GM12891 (cell line): ENCODE data around the gene FOXO3.

Experiments used
- POLR2A ChIP-seq: IDR thresholded peaks from 2 replicates; pipeline ENCODE4 v1.6.1; 2011; ENCODE audit warnings: low read depth, low read length, control low read depth
- POLR2AphosphoS5 ChIP-seq: IDR thresholded peaks from 2 replicates; pipeline ENCODE4 v1.6.1; 2011; ENCODE audit warnings: low read depth, low read length, control low read depth
- POU2F2 ChIP-seq: IDR thresholded peaks from 2 replicates; pipeline ENCODE4 v1.6.1; 2011; ENCODE audit warnings: low read depth, mild to moderate bottlenecking, control low read depth, low read length, moderate library complexity
- SPI1 ChIP-seq: IDR thresholded peaks from 2 replicates; pipeline ENCODE4 v1.6.1; 2011; ENCODE audit warnings: low read depth, low read length, control low read depth
- TAF1 ChIP-seq: IDR thresholded peaks from 2 replicates; pipeline ENCODE4 v1.6.1; 2011; ENCODE audit warnings: low read depth, low read length, control low read depth

GRCh38 chr6:108561742-108562502, 1.2 kb downstream of the FOXO3 start:
- TF ChIP-seq POLR2AphosphoS5 (no peak), POLR2A (no peak), TAF1 (no peak), POU2F2 (no peak), SPI1 (no peak)
